DND-41 (cell line): ENCODE data around the gene PPM1E.

Source experiments
- ATAC-seq: fragments of 200-7000 bp; cut with Tn5 transposase; 3 replicates; pipeline ENCODE4 v1.9.1; 2021; ENCODE audit warnings: low read depth; ENCODE audit not compliant: insufficient read depth
- DNase-seq: peaks from one replicate; pipeline ENCODE4 v3.0.0-alpha.2; 2020
- H2AFZ ChIP-seq: 2 replicates; pipeline ENCODE4 v1.6.0; 2012; ENCODE audit warnings: low read depth, low read length
- H3K27ac ChIP-seq: 2 replicates; pipeline ENCODE4 v1.5.1; 2012; ENCODE audit warnings: low read length, inconsistent platforms
- H3K27me3 ChIP-seq: fragments of 200-600 bp; sonication (generic); 2 replicates; pipeline ENCODE4 v1.6.0; 2012; ENCODE audit warnings: low read length, mild to moderate bottlenecking, inconsistent platforms; ENCODE audit not compliant: insufficient read depth, poor library complexity
- H3K36me3 ChIP-seq: 2 replicates; pipeline ENCODE4 v1.5.1; 2012; ENCODE audit warnings: low read length, inconsistent platforms; ENCODE audit not compliant: insufficient read depth
- H3K4me1 ChIP-seq: 2 replicates; pipeline ENCODE4 v1.5.1; 2012; ENCODE audit warnings: mild to moderate bottlenecking, low read length; ENCODE audit not compliant: insufficient read depth
- H3K4me2 ChIP-seq: 2 replicates; pipeline ENCODE4 v1.6.0; 2012; ENCODE audit warnings: mild to moderate bottlenecking, moderate library complexity, low read length, inconsistent platforms; ENCODE audit not compliant: insufficient read depth
- H3K4me3 ChIP-seq, 2 experiments: fragments of 200-600 bp in 1 of 2; shearing (Covaris generic) in 1 of 2; 2 replicates each; pipeline ENCODE4 v1.5.1; 2012 to 2016; ENCODE audit warnings: inconsistent platforms in 2 of 2, low read length in 2 of 2, mild to moderate bottlenecking in 2 of 2, low read depth in 1 of 2, moderate library complexity in 1 of 2
- H3K79me2 ChIP-seq: 2 replicates; pipeline ENCODE4 v1.6.0; 2012; ENCODE audit warnings: low read length, inconsistent platforms; ENCODE audit not compliant: insufficient read depth
- H3K9ac ChIP-seq: 2 replicates; pipeline ENCODE4 v1.6.0; 2012; ENCODE audit warnings: low read depth, mild to moderate bottlenecking, inconsistent platforms, low read length, moderate library complexity
- H3K9me3 ChIP-seq: 2 replicates; pipeline ENCODE4 v1.5.1; 2012; ENCODE audit warnings: low read length, moderate library complexity, mild to moderate bottlenecking, inconsistent platforms; ENCODE audit not compliant: insufficient read depth, severe bottlenecking
- H4K20me1 ChIP-seq: 2 replicates; pipeline ENCODE4 v1.6.0; 2012; ENCODE audit warnings: low read length; ENCODE audit not compliant: insufficient read depth
- EZH2 ChIP-seq: IDR thresholded peaks from 3 replicates; pipeline ENCODE4 v1.6.1; 2012; ENCODE audit warnings: borderline replicate concordance, low read depth, mild to moderate bottlenecking, moderate library complexity, low read length, inconsistent platforms; ENCODE audit not compliant: severe bottlenecking
- TF ChIP-seq, protein P1 (sequence below): IDR thresholded peaks from 2 replicates; pipeline ENCODE4 v1.5.1; 2012; ENCODE audit warnings: borderline replicate concordance, low read length, moderate library complexity, mild to moderate bottlenecking; ENCODE audit not compliant: poor library complexity, severe bottlenecking; ENCODE audit errors: extremely low read depth

The PPM1E gene

DNA sequence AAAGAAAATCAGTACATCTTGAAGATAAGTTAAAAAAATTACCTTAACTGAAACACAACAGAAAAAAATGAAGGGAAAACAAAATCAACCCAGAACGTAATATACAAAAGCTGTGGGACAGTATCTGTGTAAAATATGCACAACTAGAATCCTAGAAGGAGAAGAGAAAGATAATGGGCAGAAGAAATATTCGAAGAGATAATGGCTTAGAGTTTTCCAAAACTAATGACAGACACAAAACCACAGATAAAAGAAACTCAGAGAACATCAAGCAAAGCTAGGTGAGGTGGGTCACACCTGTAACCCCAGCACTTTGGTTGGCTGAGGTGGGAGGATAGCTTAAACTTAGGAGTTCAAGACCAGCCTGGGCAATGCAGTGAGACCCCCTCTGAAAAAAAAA is 234.0 kb downstream of the PPM1E start:
- DNase-seq, result no peak
- no peak overlapping the region for H2AFZ ChIP-seq
- H4K20me1 ChIP-seq, result no peaks in the 10 kb centered on the region
- H3K9me3 ChIP-seq, result no peaks in the 10 kb centered on the region
- no peaks in the 10 kb centered on the region for H3K27me3 ChIP-seq
- no peak for TF ChIP-seq EZH2
- peaks cover 5% of the 10 kb centered on the region; the same call in 1 of the 2 replicates for H3K36me3 ChIP-seq
- no peaks in the 10 kb centered on the region for H3K4me1 ChIP-seq
- no peak overlapping the region for H3K4me2 ChIP-seq
- no peak overlapping the region for H3K4me3 ChIP-seq
- ATAC-seq, result no peak
- H3K9ac ChIP-seq, result no peak overlapping the region
- H3K79me2 ChIP-seq, result no peaks in the 10 kb centered on the region
- H3K27ac ChIP-seq, result no peak overlapping the region

DNA sequence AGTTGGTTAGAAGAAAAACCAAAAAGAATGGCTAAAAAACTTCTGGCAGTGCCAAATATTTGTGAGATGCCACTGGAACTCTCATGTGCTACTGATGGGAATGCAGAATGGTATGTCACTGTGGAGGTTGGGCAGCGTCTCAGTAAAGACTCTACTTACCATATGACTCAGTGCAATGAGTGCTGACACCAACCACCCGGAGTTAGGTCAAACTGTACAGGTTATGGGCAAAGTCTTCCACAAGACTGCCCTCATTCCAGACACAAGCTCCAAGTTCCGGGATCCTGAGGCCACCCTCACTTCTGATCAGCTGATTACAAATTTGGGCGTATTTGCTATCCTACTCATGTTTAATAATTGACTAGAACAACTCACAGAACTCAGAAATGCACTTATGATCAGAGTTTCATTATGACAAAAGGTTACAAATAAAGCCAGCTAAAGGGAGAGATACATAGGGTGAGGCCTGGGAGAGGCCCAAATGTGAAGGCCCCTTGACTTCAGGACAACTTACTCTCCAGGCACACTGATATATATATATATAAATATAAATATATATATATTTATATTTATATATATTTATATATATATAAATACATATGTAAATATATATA is 236.2 kb downstream of the PPM1E start:
- no peaks in the 10 kb centered on the region for H4K20me1 ChIP-seq
- no peak overlapping the region for H3K27ac ChIP-seq
- no peak overlapping the region for H2AFZ ChIP-seq
- no peak overlapping the region for H3K4me2 ChIP-seq
- H3K4me1 ChIP-seq, result no peaks in the 10 kb centered on the region
- ATAC-seq (no peak), DNase-seq (no peak)
- H3K9ac ChIP-seq, result no peak overlapping the region
- TF ChIP-seq, protein P1, sequence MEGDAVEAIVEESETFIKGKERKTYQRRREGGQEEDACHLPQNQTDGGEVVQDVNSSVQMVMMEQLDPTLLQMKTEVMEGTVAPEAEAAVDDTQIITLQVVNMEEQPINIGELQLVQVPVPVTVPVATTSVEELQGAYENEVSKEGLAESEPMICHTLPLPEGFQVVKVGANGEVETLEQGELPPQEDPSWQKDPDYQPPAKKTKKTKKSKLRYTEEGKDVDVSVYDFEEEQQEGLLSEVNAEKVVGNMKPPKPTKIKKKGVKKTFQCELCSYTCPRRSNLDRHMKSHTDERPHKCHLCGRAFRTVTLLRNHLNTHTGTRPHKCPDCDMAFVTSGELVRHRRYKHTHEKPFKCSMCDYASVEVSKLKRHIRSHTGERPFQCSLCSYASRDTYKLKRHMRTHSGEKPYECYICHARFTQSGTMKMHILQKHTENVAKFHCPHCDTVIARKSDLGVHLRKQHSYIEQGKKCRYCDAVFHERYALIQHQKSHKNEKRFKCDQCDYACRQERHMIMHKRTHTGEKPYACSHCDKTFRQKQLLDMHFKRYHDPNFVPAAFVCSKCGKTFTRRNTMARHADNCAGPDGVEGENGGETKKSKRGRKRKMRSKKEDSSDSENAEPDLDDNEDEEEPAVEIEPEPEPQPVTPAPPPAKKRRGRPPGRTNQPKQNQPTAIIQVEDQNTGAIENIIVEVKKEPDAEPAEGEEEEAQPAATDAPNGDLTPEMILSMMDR, result no peak
- no peak for TF ChIP-seq EZH2
- peaks cover 22% of the 10 kb centered on the region; the same call in 1 of the 2 replicates for H3K36me3 ChIP-seq
- H3K79me2 ChIP-seq, result no peaks in the 10 kb centered on the region
- no peak overlapping the region for H3K4me3 ChIP-seq
- no peaks in the 10 kb centered on the region for H3K27me3 ChIP-seq
- H3K9me3 ChIP-seq, result no peaks in the 10 kb centered on the region

DNA sequence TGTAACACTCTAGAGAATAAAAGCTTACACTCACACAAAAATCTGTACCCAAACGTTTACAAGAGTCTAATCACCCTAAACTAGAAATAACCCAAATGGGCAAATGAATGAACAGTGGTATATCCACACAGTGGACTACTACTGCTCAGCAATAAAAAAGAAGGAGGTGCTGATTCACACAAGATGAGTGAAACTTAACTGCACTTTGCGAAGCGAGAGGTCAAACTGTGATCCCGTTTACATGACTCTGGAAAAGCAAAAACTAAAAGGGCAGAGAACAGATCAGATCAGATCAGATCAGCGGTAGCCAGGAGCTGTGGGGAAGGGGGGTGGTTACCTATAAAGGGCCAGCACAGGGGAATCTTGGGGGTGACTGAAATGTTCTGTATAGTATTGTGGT is 237.7 kb downstream of the PPM1E start:
- peaks cover 36% of the 10 kb centered on the region; the same call in 1 of the 2 replicates for H3K36me3 ChIP-seq

DNA sequence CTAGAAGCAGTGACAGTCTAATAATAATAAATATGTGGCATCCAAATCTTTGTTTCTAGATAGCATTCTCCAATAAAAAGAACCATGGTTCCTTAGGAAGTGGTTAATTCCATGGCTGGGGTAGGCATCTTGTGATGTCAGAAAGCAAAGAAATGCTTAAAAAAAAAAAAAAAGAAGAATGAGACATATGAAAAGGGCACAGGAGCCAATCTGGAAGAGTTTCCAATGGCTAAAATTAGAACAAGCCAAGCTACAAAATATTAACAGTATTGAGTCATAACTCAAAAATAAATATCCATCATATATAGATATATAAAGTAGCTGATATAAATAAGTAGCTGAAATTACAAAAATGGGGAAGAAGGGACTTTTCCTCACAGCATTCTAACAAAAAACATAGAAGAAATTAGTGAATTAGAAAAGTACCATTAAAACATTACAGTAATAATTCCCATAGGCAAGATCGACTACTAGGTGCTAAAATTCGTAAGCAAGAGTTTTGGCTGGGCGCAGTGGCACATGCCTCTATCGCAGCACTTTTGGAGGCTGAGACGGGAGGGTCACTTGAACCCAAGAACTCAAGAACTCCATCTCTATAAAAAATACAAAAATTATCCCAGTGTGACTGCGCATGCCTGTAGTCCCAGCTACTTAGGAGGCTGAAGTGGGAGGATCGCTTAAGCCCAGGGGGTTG is 239.7 kb downstream of the PPM1E start:
- Histone ChIP-seq H3K79me2 (no peaks in the 10 kb centered on the region), H3K9me3 (no peaks in the 10 kb centered on the region), H3K9ac (no peak overlapping the region), H3K36me3 (peaks cover 52% of the 10 kb centered on the region; the same call in 1 of the 2 replicates), H3K4me1 (no peaks in the 10 kb centered on the region), H3K4me3 (no peak overlapping the region), H3K4me2 (no peak overlapping the region), H4K20me1 (no peaks in the 10 kb centered on the region), H3K27ac (no peak overlapping the region), H3K27me3 (no peaks in the 10 kb centered on the region), H2AFZ (no peak overlapping the region)
- DNase-seq (no peak), ATAC-seq (no peak)
- no peak for TF ChIP-seq EZH2
- TF ChIP-seq, protein P1, result no peak

More for the DNA sequence above, 237.7 kb downstream of the PPM1E start:
- H3K4me2 ChIP-seq, result no peak overlapping the region
- no peak overlapping the region for H3K9ac ChIP-seq
- no peak overlapping the region for H3K27ac ChIP-seq
- TF ChIP-seq EZH2, result no peak
- TF ChIP-seq, protein P1, result no peak
- no peaks in the 10 kb centered on the region for H3K27me3 ChIP-seq
- DNase-seq (no peak), ATAC-seq (no peak)
- H4K20me1 ChIP-seq, result no peaks in the 10 kb centered on the region
- H3K4me3 ChIP-seq, result no peak overlapping the region
- H3K9me3 ChIP-seq, result no peaks in the 10 kb centered on the region
- no peaks in the 10 kb centered on the region for H3K79me2 ChIP-seq
- no peaks in the 10 kb centered on the region for H3K4me1 ChIP-seq
- no peak overlapping the region for H2AFZ ChIP-seq
